ENCODE data around the gene ABCC8. TPM values are rescaled to one million over a fixed set of nuclear protein-coding genes. Genes with fewer than 3 reads are reported as not detected.

Gene ABCC8
- 0.71 and 1.1 TPM in 2 replicates for polyA plus RNA-seq (2012; rRNA removed)
- 0.15 and 0.39 TPM in 2 replicates for polyA plus RNA-seq (2012; cell fraction: cytosol; rRNA removed)
- 2.8 and 4.0 TPM in 2 replicates for polyA plus RNA-seq (2012; cell fraction: nucleus; rRNA removed)

DNA sequence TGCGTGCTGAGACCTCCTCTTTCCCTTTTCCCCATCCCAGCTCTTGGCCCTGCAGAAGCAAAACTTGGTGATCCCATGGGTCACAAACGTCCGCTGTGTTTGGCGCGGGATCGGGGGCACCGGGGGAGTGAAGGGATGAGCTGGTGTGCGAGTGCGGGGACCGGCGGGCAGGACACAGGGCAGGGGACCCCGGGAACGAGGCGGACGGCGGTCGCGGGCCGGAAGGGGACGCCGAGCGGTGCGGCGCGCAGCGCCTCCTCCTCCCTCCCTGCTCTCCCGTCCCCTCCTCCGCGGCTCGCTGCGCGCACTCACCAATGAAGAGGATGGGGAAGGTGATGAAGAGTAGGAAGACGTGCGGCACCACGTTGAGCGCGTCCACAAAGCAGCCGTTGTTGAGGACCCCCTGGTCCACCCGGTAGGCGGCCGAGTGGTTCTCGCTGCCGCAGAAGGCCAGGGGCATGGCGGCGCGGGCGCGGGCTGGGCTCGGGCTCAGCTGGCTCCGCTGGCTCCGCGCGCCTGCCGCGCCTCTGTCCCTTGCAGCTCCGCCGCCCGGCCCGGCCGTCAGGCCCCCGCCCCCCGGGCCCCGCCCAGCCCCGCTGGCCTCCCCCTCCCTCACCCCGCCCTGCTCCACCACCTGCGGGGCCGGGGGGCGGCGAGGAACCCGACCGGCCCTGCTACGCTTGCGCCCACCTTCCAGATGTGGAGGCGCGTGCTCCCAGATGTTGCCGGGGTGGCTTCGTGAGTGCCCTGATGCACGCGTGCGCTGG, at the start of gene ABCC8:
Gene ABCC8, minus strand, starts transcription at position 529 of the 767 bp plus-strand sequence. Its CDS starts 69 bp downstream, at position 460.
- Histone ChIP-seq H3K4me2 (0 out of 2 replicates have a peak within 1 kb of the TSS, but pooled peaks have one; percentile 24), H3K9me2 (no peaks in the 10 kb centered on the region), H4K20me1 (ENCODE audit: insufficient read depth) (no peaks in the 10 kb centered on the region), H3K27ac (ENCODE audit: low read depth in 2 of 2, low read length in 1 of 2) (no peak within 1 kb of the TSS; a peak in 1 of 4 replicates), H3F3A (replicated peaks; ENCODE audit: insufficient read depth) (no peaks in the 10 kb centered on the region), H2AFZ (ENCODE audit: low read depth) (no peak within 1 kb of the TSS), H3K79me2 (ENCODE audit: insufficient read depth) (no peaks in the 10 kb centered on the region), H3K4me1 (ENCODE audit: control insufficient read depth in 1 of 2, insufficient read depth in 2 of 2, low read depth in 1 of 2, low read length in 1 of 2) (peaks cover 0 to 24% of the 10 kb centered on the region in 2 experiments; a peak in 1 of 4 replicates), H3K9ac (no peak within 1 kb of the TSS), H3K4me3 (ENCODE audit: low read depth in 2 of 2, low read length in 1 of 2) (peak within 1 kb of the TSS in 1 of 2 experiments; percentile 51; a peak in 2 of 4 replicates), H3K36me3 (replicated peaks in 1 of 2; ENCODE audit: control insufficient read depth in 1 of 2, insufficient read depth in 2 of 2, low read length in 1 of 2) (no peaks in the 10 kb centered on the region), H3K9me3 (no peaks in the 10 kb centered on the region), H3K27me3 (ENCODE audit: insufficient read depth) (peaks cover 30% of the 10 kb centered on the region)
- TF ChIP-seq RXRA (IDR thresholded peaks at IDR 0.05; ENCODE audit: borderline replicate concordance, low read depth), result no peak
- no peak for TF ChIP-seq TAF1 (IDR thresholded peaks at IDR 0.05; ENCODE audit: borderline replicate concordance, low read depth, low read length)
- no peak for TF ChIP-seq YY1 (IDR thresholded peaks at IDR 0.05; ENCODE audit: low read depth)
- POLR2A ChIA-PET, result interaction anchor here (0.6 to 1.1 kb wide), 2 partner anchors 122 to 257 kb away, joined by 3 read pairs; no protein-coding TSS in a partner anchor
- CTCF ChIA-PET, result interaction anchor here (0.8 to 3.3 kb wide), 6 partner anchors 28 to 93 kb away, joined by 3 to 14 read pairs (median 9); partner anchors contain the start of gene KCNJ11
- WGBS (ENCODE audit: low lambda C conversion rate), result 9% methylated on average over 20 of the region's 80 CpGs
- peak; percentile 83 for DNase-seq

DNA sequence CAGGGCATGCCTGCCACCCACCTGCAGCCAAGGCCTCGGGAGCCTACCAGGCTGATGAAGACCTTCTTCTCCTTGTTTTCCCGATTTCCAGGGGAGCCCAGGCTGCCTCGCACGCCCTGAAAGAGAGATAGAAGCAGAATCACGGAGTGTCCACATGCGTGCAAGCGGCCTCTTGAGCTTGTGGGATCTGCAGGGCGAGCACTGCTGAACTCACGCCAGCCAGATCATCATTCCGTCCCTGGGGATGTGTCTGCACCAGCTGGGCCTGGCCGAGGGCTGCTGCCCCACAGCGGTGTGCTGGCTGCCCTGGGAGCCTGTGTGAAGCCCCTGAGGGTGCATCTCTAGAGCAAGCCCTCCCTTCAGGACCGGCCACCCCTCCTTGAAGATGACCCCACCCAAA, 49.7 kb upstream of the ABCC8 start:
- no peak for DNase-seq
- H3K27ac ChIP-seq (ENCODE audit: low read depth in 2 of 2, low read length in 1 of 2), result no peak overlapping the region
- H4K20me1 ChIP-seq (ENCODE audit: insufficient read depth), result no peaks in the 10 kb centered on the region
- no peak overlapping the region for H3K4me2 ChIP-seq
- H3K27me3 ChIP-seq (ENCODE audit: insufficient read depth), result peaks cover 4% of the 10 kb centered on the region; the same call in 1 of the 2 replicates
- no peak overlapping the region for H2AFZ ChIP-seq (ENCODE audit: low read depth)
- no peaks in the 10 kb centered on the region for H3K79me2 ChIP-seq (ENCODE audit: insufficient read depth)
- H3K9ac ChIP-seq, result no peak overlapping the region
- H3K36me3 ChIP-seq (replicated peaks in 1 of 2; ENCODE audit: control insufficient read depth in 1 of 2, insufficient read depth in 2 of 2, low read length in 1 of 2), result no peaks in the 10 kb centered on the region
- no peaks in the 10 kb centered on the region for H3F3A ChIP-seq (replicated peaks; ENCODE audit: insufficient read depth)
- H3K9me2 ChIP-seq, result no peaks in the 10 kb centered on the region
- ChIA-PET CTCF (interaction anchor here (28.1 to 45.6 kb wide), 2 partner anchors 19 to 140 kb away, joined by 499 to 1101 read pairs; partner anchors contain the start of gene KCNJ11), POLR2A (no interaction called here)
- peaks cover 0 to 11% of the 10 kb centered on the region in 2 experiments; a peak in 1 of 4 replicates for H3K4me1 ChIP-seq (ENCODE audit: control insufficient read depth in 1 of 2, insufficient read depth in 2 of 2, low read depth in 1 of 2, low read length in 1 of 2)
- no peak overlapping the region for H3K4me3 ChIP-seq (ENCODE audit: low read depth in 2 of 2, low read length in 1 of 2)
- WGBS (ENCODE audit: low lambda C conversion rate), result 71% methylated on average over 8 of the region's 13 CpGs
- no peaks in the 10 kb centered on the region for H3K9me3 ChIP-seq
- TF ChIP-seq GATA2 (CRISPR knock-in tag; IDR thresholded peaks at IDR 0.05) (no peak), RAD21 (IDR thresholded peaks at IDR 0.05; ENCODE audit: low read length) (no peak), RCOR1 (IDR thresholded peaks at IDR 0.05; ENCODE audit: low read length) (no peak), SIN3A (IDR thresholded peaks at IDR 0.05; ENCODE audit: borderline replicate concordance, low read depth, low read length) (no peak), GABPA (IDR thresholded peaks at IDR 0.05; ENCODE audit: low read depth) (no peak), FOSL2 (IDR thresholded peaks at IDR 0.05; ENCODE audit: borderline replicate concordance, low read depth) (no peak)
- TF ChIP-seq, protein P1, sequence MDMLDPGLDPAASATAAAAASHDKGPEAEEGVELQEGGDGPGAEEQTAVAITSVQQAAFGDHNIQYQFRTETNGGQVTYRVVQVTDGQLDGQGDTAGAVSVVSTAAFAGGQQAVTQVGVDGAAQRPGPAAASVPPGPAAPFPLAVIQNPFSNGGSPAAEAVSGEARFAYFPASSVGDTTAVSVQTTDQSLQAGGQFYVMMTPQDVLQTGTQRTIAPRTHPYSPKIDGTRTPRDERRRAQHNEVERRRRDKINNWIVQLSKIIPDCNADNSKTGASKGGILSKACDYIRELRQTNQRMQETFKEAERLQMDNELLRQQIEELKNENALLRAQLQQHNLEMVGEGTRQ (IDR thresholded peaks at IDR 0.05; ENCODE audit: borderline replicate concordance, low read depth, low read length), result no peak
- TF ChIP-seq, protein P2, sequence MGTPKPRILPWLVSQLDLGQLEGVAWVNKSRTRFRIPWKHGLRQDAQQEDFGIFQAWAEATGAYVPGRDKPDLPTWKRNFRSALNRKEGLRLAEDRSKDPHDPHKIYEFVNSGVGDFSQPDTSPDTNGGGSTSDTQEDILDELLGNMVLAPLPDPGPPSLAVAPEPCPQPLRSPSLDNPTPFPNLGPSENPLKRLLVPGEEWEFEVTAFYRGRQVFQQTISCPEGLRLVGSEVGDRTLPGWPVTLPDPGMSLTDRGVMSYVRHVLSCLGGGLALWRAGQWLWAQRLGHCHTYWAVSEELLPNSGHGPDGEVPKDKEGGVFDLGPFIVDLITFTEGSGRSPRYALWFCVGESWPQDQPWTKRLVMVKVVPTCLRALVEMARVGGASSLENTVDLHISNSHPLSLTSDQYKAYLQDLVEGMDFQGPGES (IDR thresholded peaks at IDR 0.05; ENCODE audit: low read depth, low read length), result no peak
- TF ChIP-seq, protein P3, sequence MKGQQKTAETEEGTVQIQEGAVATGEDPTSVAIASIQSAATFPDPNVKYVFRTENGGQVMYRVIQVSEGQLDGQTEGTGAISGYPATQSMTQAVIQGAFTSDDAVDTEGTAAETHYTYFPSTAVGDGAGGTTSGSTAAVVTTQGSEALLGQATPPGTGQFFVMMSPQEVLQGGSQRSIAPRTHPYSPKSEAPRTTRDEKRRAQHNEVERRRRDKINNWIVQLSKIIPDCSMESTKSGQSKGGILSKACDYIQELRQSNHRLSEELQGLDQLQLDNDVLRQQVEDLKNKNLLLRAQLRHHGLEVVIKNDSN (IDR thresholded peaks at IDR 0.05; ENCODE audit: borderline replicate concordance, low read depth), result no peak
- TF ChIP-seq, protein P4, sequence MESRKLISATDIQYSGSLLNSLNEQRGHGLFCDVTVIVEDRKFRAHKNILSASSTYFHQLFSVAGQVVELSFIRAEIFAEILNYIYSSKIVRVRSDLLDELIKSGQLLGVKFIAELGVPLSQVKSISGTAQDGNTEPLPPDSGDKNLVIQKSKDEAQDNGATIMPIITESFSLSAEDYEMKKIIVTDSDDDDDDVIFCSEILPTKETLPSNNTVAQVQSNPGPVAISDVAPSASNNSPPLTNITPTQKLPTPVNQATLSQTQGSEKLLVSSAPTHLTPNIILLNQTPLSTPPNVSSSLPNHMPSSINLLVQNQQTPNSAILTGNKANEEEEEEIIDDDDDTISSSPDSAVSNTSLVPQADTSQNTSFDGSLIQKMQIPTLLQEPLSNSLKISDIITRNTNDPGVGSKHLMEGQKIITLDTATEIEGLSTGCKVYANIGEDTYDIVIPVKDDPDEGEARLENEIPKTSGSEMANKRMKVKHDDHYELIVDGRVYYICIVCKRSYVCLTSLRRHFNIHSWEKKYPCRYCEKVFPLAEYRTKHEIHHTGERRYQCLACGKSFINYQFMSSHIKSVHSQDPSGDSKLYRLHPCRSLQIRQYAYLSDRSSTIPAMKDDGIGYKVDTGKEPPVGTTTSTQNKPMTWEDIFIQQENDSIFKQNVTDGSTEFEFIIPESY (IDR thresholded peaks at IDR 0.05; ENCODE audit: borderline replicate concordance, low read depth), result no peak

All from SK-N-SH (cell line).